Activated effector memory CD4-positive, alpha-beta T cell treated with anti-CD3 and anti-CD28 coated beads, Interleukin-2, amount 50 U/mL, for 16 hours (primary cell): ENCODE results near the gene KATNAL1.
"Not testable (repeated sequence)": the region's sequence is repeated elsewhere in the genome, so short reads cannot be mapped to it uniquely, and the experiment has no call there.

ENCODE experiments used
- DNase-seq: peaks from one replicate; pipeline ENCODE4 v3.0.0-alpha.2; 2020

KATNAL1 gene

GRCh38 chr13:30204564-30204963 is 102.8 kb downstream of the KATNAL1 start:
- DNase-seq, result no peak

- DNase-seq, result no peak
Observed at GRCh38 chr13:30196025-30196424, 111.3 kb downstream of the KATNAL1 start.

GRCh38 chr13:30194906-30195305 is 112.4 kb downstream of the KATNAL1 start:
- no peak for DNase-seq

GRCh38 chr13:30193279-30194234 is 113.8 kb downstream of the KATNAL1 start:
- no peak for DNase-seq

GRCh38 chr13:30192320-30193093 is 114.8 kb downstream of the KATNAL1 start:
- DNase-seq, result no peak

GRCh38 chr13:30191491-30192100 is 115.8 kb downstream of the KATNAL1 start:
- DNase-seq, result no peak

GRCh38 chr13:30186634-30187415 is 120.5 kb downstream of the KATNAL1 start:
- no peak for DNase-seq

GRCh38 chr13:30181888-30182651 is 125.3 kb downstream of the KATNAL1 start:
- no peak for DNase-seq

- DNase-seq, result no peak
Observed at GRCh38 chr13:30179597-30180276, 127.6 kb downstream of the KATNAL1 start.

- no peak for DNase-seq
Observed at GRCh38 chr13:30178976-30179375, 128.4 kb downstream of the KATNAL1 start.

- DNase-seq, result no peak
Observed at GRCh38 chr13:30175166-30175565, 132.2 kb downstream of the KATNAL1 start.

- not testable (repeated sequence) for DNase-seq
Observed at GRCh38 chr13:30174250-30174649, 133.1 kb downstream of the KATNAL1 start.

- no peak for DNase-seq
Observed at GRCh38 chr13:30173303-30173610, 134.1 kb downstream of the KATNAL1 start.

- no peak for DNase-seq
Observed at GRCh38 chr13:30172593-30173302, 134.6 kb downstream of the KATNAL1 start.

GRCh38 chr13:30170569-30170968 is 136.8 kb downstream of the KATNAL1 start:
- no peak for DNase-seq

- DNase-seq, result no peak
Observed at GRCh38 chr13:30169442-30169841, 137.9 kb downstream of the KATNAL1 start.

- DNase-seq, result no peak
Observed at GRCh38 chr13:30165796-30166195, 141.6 kb downstream of the KATNAL1 start.

GRCh38 chr13:30165071-30165470 is 142.3 kb downstream of the KATNAL1 start:
- no peak for DNase-seq

- no peak for DNase-seq
Observed at GRCh38 chr13:30164146-30164545, 143.2 kb downstream of the KATNAL1 start.

GRCh38 chr13:30163441-30163840 is 143.9 kb downstream of the KATNAL1 start:
- DNase-seq, result no peak

- DNase-seq, result peak; percentile 73
Observed at GRCh38 chr13:30159446-30159839, 147.9 kb downstream of the KATNAL1 start.
